ENCODE data around the gene MAD1L1.
A peak's percentile ranks its signal among the peaks of the same experiment; 100 is the strongest.

Gene MAD1L1

GRCh38 chr7:2023877-2024566, 208.7 kb downstream of the MAD1L1 start:
- H3K79me1 ChIP-seq (ENCODE audit: low read length) = no peaks in the 10 kb centered on the region
- H3K14ac ChIP-seq (ENCODE audit: low read length) = no peak overlapping the region
- peaks cover 3% of the 10 kb centered on the region for H3K27me3 ChIP-seq (ENCODE audit: insufficient read depth, low read length)
- no CpG with 5 or more reads among the region's 7 CpGs for WGBS (ENCODE audit: extremely low coverage, insufficient coverage, insufficient read length)
- no peak overlapping the region for H3K4me3 ChIP-seq (ENCODE audit: low read depth, low read length)
- no peak overlapping the region for H2BK5ac ChIP-seq (ENCODE audit: low read depth, low read length, poor library complexity)
- no peak overlapping the region for H3K23ac ChIP-seq (ENCODE audit: low read length)
- no peak overlapping the region for H2BK12ac ChIP-seq (ENCODE audit: low read length)
- H3K4me2 ChIP-seq (ENCODE audit: low read length) = no peak overlapping the region
- H3K4me1 ChIP-seq (ENCODE audit: control insufficient read depth in 1 of 2, insufficient read depth in 2 of 2, low read length in 2 of 2) = peaks cover under 1% of the 10 kb centered on the region in 2 experiments
- peaks cover 0 to 3% of the 10 kb centered on the region in 2 experiments for H3K36me3 ChIP-seq (ENCODE audit: control insufficient read depth in 1 of 2, insufficient read depth in 2 of 2, low read length in 2 of 2)
- DNase-seq = peak in 1 of 2 donors; percentile 29
- H4K91ac ChIP-seq (ENCODE audit: low read depth, low read length) = no peak overlapping the region
- H3K9me3 ChIP-seq (ENCODE audit: insufficient read depth, low read depth, low read length) = peaks cover 5% of the 10 kb centered on the region
- no peak overlapping the region for H2BK120ac ChIP-seq (ENCODE audit: insufficient read depth, low read length, poor library complexity)
- no peak overlapping the region for H2AFZ ChIP-seq (ENCODE audit: insufficient read depth, low read length, poor library complexity)
- no peak overlapping the region for H2AK5ac ChIP-seq (ENCODE audit: low read length)
- H4K12ac ChIP-seq (ENCODE audit: low read depth, low read length) = no peak overlapping the region
- H3K79me2 ChIP-seq (ENCODE audit: control insufficient read depth, insufficient read depth, low read length, poor library complexity) = no peaks in the 10 kb centered on the region
- H3K18ac ChIP-seq (ENCODE audit: low read length) = no peak overlapping the region
- no peak overlapping the region for H3K4ac ChIP-seq (ENCODE audit: low read depth, low read length)
- H3K27ac ChIP-seq (ENCODE audit: low read depth, low read length) = no peak overlapping the region
- H3K9ac ChIP-seq (ENCODE audit: low read length) = no peak overlapping the region
- no peak overlapping the region for H4K8ac ChIP-seq (ENCODE audit: low read depth, low read length)

DNA sequence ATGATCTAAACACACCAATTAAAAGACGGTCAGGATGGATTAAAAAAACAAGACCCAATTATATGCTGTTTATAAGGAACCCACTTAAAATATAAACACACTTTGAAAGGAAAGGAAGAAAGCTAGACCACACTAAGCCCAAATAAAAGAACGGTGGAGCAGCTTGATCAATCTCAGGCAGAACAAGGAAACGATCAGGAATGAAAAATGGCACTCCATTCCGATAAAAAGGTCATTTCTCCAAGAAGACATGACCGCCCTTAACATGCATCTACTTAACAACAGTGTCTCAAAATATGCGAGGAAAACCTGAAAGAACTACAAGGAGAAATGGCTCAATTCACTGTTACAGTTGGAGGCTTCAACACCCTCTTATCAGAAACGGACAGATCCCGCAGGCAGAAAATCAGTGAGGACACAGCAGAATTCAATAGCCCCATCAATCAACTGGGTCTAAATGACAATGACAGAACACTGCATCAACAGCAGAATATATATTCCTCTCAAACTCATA, 210.0 kb downstream of the MAD1L1 start:
- Histone ChIP-seq H2BK12ac (ENCODE audit: low read length) (no peak overlapping the region), H3K36me3 (ENCODE audit: control insufficient read depth in 1 of 2, insufficient read depth in 2 of 2, low read length in 2 of 2) (no peaks in the 10 kb centered on the region), H3K14ac (ENCODE audit: low read length) (no peak overlapping the region), H2BK120ac (ENCODE audit: insufficient read depth, low read length, poor library complexity) (no peak overlapping the region), H3K27ac (ENCODE audit: low read depth, low read length) (no peak overlapping the region), H3K79me2 (ENCODE audit: control insufficient read depth, insufficient read depth, low read length, poor library complexity) (peaks cover 2% of the 10 kb centered on the region), H2AK5ac (ENCODE audit: low read length) (no peak overlapping the region), H4K12ac (ENCODE audit: low read depth, low read length) (no peak overlapping the region), H4K91ac (ENCODE audit: low read depth, low read length) (no peak overlapping the region), H3K23ac (ENCODE audit: low read length) (no peak overlapping the region), H3K4ac (ENCODE audit: low read depth, low read length) (no peak overlapping the region), H3K18ac (ENCODE audit: low read length) (no peak overlapping the region), H2BK5ac (ENCODE audit: low read depth, low read length, poor library complexity) (no peak overlapping the region), H3K9me3 (ENCODE audit: insufficient read depth, low read depth, low read length) (peaks cover 2% of the 10 kb centered on the region), H3K4me3 (ENCODE audit: low read depth, low read length) (no peak overlapping the region), H3K27me3 (ENCODE audit: insufficient read depth, low read length) (no peaks in the 10 kb centered on the region), H3K4me1 (ENCODE audit: control insufficient read depth in 1 of 2, insufficient read depth in 2 of 2, low read length in 2 of 2) (peaks cover 2 to 3% of the 10 kb centered on the region in 2 experiments), H2AFZ (ENCODE audit: insufficient read depth, low read length, poor library complexity) (no peak overlapping the region), H3K79me1 (ENCODE audit: low read length) (no peaks in the 10 kb centered on the region), H3K4me2 (ENCODE audit: low read length) (no peak overlapping the region), H3K9ac (ENCODE audit: low read length) (no peak overlapping the region), H4K8ac (ENCODE audit: low read depth, low read length) (no peak overlapping the region)
- DNase-seq = no peak
- WGBS (ENCODE audit: extremely low coverage, insufficient coverage, insufficient read length) = no CpG with 5 or more reads among the region's 8 CpGs

GRCh38 chr7:2022021-2022409, 210.7 kb downstream of the MAD1L1 start:
- Histone ChIP-seq H3K27me3 (ENCODE audit: insufficient read depth, low read length) (no peaks in the 10 kb centered on the region), H3K9ac (ENCODE audit: low read length) (no peak overlapping the region), H2BK120ac (ENCODE audit: insufficient read depth, low read length, poor library complexity) (no peak overlapping the region), H3K36me3 (ENCODE audit: control insufficient read depth in 1 of 2, insufficient read depth in 2 of 2, low read length in 2 of 2) (no peaks in the 10 kb centered on the region), H3K4me3 (ENCODE audit: low read depth, low read length) (no peak overlapping the region), H4K12ac (ENCODE audit: low read depth, low read length) (no peak overlapping the region), H3K18ac (ENCODE audit: low read length) (no peak overlapping the region), H3K79me2 (ENCODE audit: control insufficient read depth, insufficient read depth, low read length, poor library complexity) (peaks cover 2% of the 10 kb centered on the region), H2BK12ac (ENCODE audit: low read length) (no peak overlapping the region), H3K14ac (ENCODE audit: low read length) (no peak overlapping the region), H2AK5ac (ENCODE audit: low read length) (no peak overlapping the region), H3K79me1 (ENCODE audit: low read length) (no peaks in the 10 kb centered on the region), H4K8ac (ENCODE audit: low read depth, low read length) (no peak overlapping the region), H3K4me2 (ENCODE audit: low read length) (no peak overlapping the region), H4K91ac (ENCODE audit: low read depth, low read length) (no peak overlapping the region), H3K4me1 (ENCODE audit: control insufficient read depth in 1 of 2, insufficient read depth in 2 of 2, low read length in 2 of 2) (peaks cover 2 to 3% of the 10 kb centered on the region in 2 experiments), H3K23ac (ENCODE audit: low read length) (no peak overlapping the region), H2AFZ (ENCODE audit: insufficient read depth, low read length, poor library complexity) (no peak overlapping the region), H3K9me3 (ENCODE audit: insufficient read depth, low read depth, low read length) (peaks cover 2% of the 10 kb centered on the region), H3K4ac (ENCODE audit: low read depth, low read length) (no peak overlapping the region), H2BK5ac (ENCODE audit: low read depth, low read length, poor library complexity) (no peak overlapping the region), H3K27ac (ENCODE audit: low read depth, low read length) (no peak overlapping the region)
- WGBS (ENCODE audit: extremely low coverage, insufficient coverage, insufficient read length) = no CpG with 5 or more reads among the region's 9 CpGs
- no peak for DNase-seq

- WGBS (ENCODE audit: extremely low coverage, insufficient coverage, insufficient read length) = no CpG with 5 or more reads among the region's 43 CpGs
- H3K27ac ChIP-seq (ENCODE audit: low read depth, low read length) = no peak overlapping the region
These were observed 212.8 kb downstream of the MAD1L1 start for GRCh38 chr7:2019711-2020511.

More at GRCh38 chr7:2019711-2020511, 212.8 kb downstream of the MAD1L1 start:
- H3K18ac ChIP-seq (ENCODE audit: low read length) = no peak overlapping the region
- H2AFZ ChIP-seq (ENCODE audit: insufficient read depth, low read length, poor library complexity) = no peak overlapping the region
- no peaks in the 10 kb centered on the region for H3K36me3 ChIP-seq (ENCODE audit: control insufficient read depth in 1 of 2, insufficient read depth in 2 of 2, low read length in 2 of 2)
- no peak overlapping the region for H2BK120ac ChIP-seq (ENCODE audit: insufficient read depth, low read length, poor library complexity)
- H3K9me3 ChIP-seq (ENCODE audit: insufficient read depth, low read depth, low read length) = peaks cover 2% of the 10 kb centered on the region
- DNase-seq = peak; percentile 20 to 52
- H3K14ac ChIP-seq (ENCODE audit: low read length) = no peak overlapping the region
- no peak overlapping the region for H3K4ac ChIP-seq (ENCODE audit: low read depth, low read length)
- H4K8ac ChIP-seq (ENCODE audit: low read depth, low read length) = no peak overlapping the region
- H3K4me1 ChIP-seq (ENCODE audit: control insufficient read depth in 1 of 2, insufficient read depth in 2 of 2, low read length in 2 of 2) = peaks cover 2 to 3% of the 10 kb centered on the region in 2 experiments
- H3K79me1 ChIP-seq (ENCODE audit: low read length) = no peaks in the 10 kb centered on the region
- H2BK5ac ChIP-seq (ENCODE audit: low read depth, low read length, poor library complexity) = no peak overlapping the region
- H2BK12ac ChIP-seq (ENCODE audit: low read length) = no peak overlapping the region
- H2AK5ac ChIP-seq (ENCODE audit: low read length) = no peak overlapping the region
- H3K4me2 ChIP-seq (ENCODE audit: low read length) = no peak overlapping the region
- H3K27me3 ChIP-seq (ENCODE audit: insufficient read depth, low read length) = no peaks in the 10 kb centered on the region
- H4K91ac ChIP-seq (ENCODE audit: low read depth, low read length) = no peak overlapping the region
- no peak overlapping the region for H3K23ac ChIP-seq (ENCODE audit: low read length)
- no peak overlapping the region for H3K9ac ChIP-seq (ENCODE audit: low read length)
- H4K12ac ChIP-seq (ENCODE audit: low read depth, low read length) = no peak overlapping the region
- H3K4me3 ChIP-seq (ENCODE audit: low read depth, low read length) = no peak overlapping the region
- H3K79me2 ChIP-seq (ENCODE audit: control insufficient read depth, insufficient read depth, low read length, poor library complexity) = peaks cover 2% of the 10 kb centered on the region

All from trophoblast cell (in vitro differentiated cells and primary cell).